ENCODE data around the gene HIGD1B. TPM values are rescaled to one million over a fixed set of nuclear protein-coding genes. Genes with fewer than 3 reads are reported as not detected.
"Not testable (repeated sequence)": the region's sequence is repeated elsewhere in the genome, so short reads cannot be mapped to it uniquely, and the experiment has no call there.

HIGD1B gene
- total RNA-seq, 1 donor from 2014 or later = not detected

DNA sequence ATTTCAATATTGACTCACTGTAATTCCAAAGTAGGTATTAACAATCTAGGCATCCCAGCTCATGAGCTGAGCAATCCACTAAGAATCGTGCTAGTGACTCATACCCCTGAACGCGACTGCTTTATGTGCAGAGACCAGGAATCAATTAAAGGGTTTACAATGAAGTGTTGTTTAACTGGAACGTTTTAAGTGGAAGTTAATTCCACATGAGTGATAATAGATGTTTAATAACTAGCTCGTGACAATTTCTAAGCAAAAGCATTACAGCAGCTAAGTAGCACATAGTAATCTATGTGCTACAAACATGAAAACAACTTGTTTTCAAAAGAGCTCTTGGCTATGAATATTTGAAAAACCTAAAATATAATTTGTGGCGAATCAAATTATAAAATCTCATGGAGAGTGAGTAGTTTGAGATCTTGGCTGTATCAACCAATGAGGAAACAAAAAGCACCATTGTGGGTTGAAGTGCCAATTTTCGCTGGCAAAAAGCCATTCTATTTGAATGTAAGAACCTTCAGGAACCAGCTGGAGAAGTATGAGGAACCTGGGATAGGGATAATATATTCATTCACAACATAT, 27.0 kb upstream of the HIGD1B start:
- no peaks in the 10 kb centered on the region for H3K27me3 Mint-ChIP-seq (ENCODE audit: unreplicated experiment)
- H3K9me3 Mint-ChIP-seq (ENCODE audit: unreplicated experiment) = no peaks in the 10 kb centered on the region
- no peak overlapping the region for H3K4me3 Mint-ChIP-seq (ENCODE audit: unreplicated experiment)
- no peaks in the 10 kb centered on the region for H3K36me3 Mint-ChIP-seq (ENCODE audit: unreplicated experiment)
- H3K27ac Mint-ChIP-seq (ENCODE audit: unreplicated experiment) = peak overlapping the region; percentile 48
- H3K4me1 Mint-ChIP-seq (ENCODE audit: unreplicated experiment) = peaks cover 36% of the 10 kb centered on the region
- DNase-seq (ENCODE audit: extremely low spot score, unreplicated experiment) = no peak
- TF ChIP-seq, protein P1, sequence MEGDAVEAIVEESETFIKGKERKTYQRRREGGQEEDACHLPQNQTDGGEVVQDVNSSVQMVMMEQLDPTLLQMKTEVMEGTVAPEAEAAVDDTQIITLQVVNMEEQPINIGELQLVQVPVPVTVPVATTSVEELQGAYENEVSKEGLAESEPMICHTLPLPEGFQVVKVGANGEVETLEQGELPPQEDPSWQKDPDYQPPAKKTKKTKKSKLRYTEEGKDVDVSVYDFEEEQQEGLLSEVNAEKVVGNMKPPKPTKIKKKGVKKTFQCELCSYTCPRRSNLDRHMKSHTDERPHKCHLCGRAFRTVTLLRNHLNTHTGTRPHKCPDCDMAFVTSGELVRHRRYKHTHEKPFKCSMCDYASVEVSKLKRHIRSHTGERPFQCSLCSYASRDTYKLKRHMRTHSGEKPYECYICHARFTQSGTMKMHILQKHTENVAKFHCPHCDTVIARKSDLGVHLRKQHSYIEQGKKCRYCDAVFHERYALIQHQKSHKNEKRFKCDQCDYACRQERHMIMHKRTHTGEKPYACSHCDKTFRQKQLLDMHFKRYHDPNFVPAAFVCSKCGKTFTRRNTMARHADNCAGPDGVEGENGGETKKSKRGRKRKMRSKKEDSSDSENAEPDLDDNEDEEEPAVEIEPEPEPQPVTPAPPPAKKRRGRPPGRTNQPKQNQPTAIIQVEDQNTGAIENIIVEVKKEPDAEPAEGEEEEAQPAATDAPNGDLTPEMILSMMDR (IDR thresholded peaks at IDR 0.05) = no peak

DNA sequence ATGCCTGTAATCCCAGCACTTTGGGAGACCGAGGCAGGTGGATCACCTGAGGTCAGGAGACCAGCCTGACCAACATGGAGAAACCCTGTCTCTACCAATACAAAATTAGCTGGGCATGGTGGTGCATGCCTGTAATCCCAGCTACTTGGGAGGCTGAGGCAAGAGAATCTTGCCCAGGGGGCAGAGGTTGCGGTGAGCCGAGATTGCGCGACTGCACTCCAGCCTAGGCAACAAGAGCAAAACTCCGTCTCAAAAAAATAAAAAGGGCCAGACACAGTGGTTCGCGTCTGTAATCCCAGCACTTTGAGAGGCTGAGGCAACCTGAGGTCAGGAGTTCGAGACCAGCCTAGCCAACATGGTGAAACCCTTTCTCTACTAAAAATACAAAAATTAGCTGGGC, 22.4 kb upstream of the HIGD1B start:
- H3K4me3 Mint-ChIP-seq (ENCODE audit: unreplicated experiment); H3K27me3 Mint-ChIP-seq (ENCODE audit: unreplicated experiment): not testable (repeated sequence)

DNA sequence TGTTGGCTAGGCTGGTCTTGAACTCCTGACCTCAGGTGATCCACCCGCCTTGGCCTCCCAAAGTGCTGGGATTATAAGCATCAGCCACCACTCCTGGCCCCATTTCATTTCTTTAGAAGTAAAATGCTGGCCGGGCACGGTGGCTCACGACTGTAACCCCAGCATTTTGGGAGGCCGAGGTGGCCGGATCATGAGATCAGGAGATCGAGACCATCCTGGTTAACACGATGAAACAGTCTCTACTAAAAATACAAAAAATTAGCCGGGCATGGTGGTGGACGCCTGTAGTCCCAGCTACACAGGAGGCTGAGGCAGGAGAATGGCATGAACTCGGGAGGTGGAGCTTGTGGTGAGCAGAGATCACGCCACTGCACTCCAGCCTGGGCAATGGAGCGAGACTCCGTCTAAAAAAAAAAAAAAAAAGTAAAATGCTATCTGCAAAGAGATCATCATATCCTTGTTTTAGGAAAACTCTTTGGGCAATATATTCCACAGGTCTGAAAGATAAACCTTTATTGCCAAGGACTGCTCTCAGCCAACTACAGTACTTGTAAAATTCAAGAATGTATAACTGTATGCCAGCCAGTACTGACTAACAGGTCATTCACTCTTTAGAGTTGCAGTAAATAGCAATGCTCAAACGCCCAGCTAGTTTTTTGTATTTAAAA, 21.4 kb upstream of the HIGD1B start:
- H3K9me3 Mint-ChIP-seq (ENCODE audit: unreplicated experiment) = no peaks in the 10 kb centered on the region
- H3K27me3 Mint-ChIP-seq (ENCODE audit: unreplicated experiment) = no peaks in the 10 kb centered on the region
- H3K36me3 Mint-ChIP-seq (ENCODE audit: unreplicated experiment) = no peaks in the 10 kb centered on the region
- H3K4me3 Mint-ChIP-seq (ENCODE audit: unreplicated experiment) = no peak overlapping the region
- no peak for DNase-seq (ENCODE audit: extremely low spot score, unreplicated experiment)
- peaks cover 35% of the 10 kb centered on the region for H3K4me1 Mint-ChIP-seq (ENCODE audit: unreplicated experiment)
- TF ChIP-seq, protein P1 (IDR thresholded peaks at IDR 0.05) = no peak
- no peak overlapping the region for H3K27ac Mint-ChIP-seq (ENCODE audit: unreplicated experiment)

More for the DNA sequence above, 22.4 kb upstream of the HIGD1B start:
- H3K27ac Mint-ChIP-seq (ENCODE audit: unreplicated experiment); DNase-seq (ENCODE audit: extremely low spot score, unreplicated experiment); H3K9me3 Mint-ChIP-seq (ENCODE audit: unreplicated experiment); H3K36me3 Mint-ChIP-seq (ENCODE audit: unreplicated experiment): not testable (repeated sequence)
- peaks cover 41% of the 10 kb centered on the region for H3K4me1 Mint-ChIP-seq (ENCODE audit: unreplicated experiment)

DNA sequence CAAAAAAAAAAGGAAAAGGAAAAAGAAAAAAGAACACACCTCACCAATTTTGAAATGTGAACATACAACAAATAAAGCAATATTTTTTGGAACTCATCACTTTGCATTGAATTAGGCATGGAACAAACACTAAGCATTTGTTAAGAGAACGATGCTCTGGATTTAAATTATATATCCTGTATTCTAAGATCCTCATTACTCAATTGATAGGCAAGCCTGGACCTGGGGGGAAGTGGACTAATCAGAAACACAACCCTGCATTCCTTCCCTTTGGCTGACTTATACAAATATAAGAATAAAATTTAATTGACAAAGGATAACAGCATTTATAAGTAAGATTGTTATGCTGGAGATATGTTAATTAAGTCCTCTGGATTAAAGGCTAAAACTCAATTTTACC, 19.8 kb upstream of the HIGD1B start:
- no peaks in the 10 kb centered on the region for H3K9me3 Mint-ChIP-seq (ENCODE audit: unreplicated experiment)
- DNase-seq (ENCODE audit: extremely low spot score, unreplicated experiment) = no peak
- peaks cover 35% of the 10 kb centered on the region for H3K4me1 Mint-ChIP-seq (ENCODE audit: unreplicated experiment)
- peak overlapping the region; percentile 62 for H3K27ac Mint-ChIP-seq (ENCODE audit: unreplicated experiment)
- no peaks in the 10 kb centered on the region for H3K36me3 Mint-ChIP-seq (ENCODE audit: unreplicated experiment)
- TF ChIP-seq, protein P1 (IDR thresholded peaks at IDR 0.05) = no peak
- H3K4me3 Mint-ChIP-seq (ENCODE audit: unreplicated experiment) = peak overlapping the region; percentile 50
- H3K27me3 Mint-ChIP-seq (ENCODE audit: unreplicated experiment) = no peaks in the 10 kb centered on the region

DNA sequence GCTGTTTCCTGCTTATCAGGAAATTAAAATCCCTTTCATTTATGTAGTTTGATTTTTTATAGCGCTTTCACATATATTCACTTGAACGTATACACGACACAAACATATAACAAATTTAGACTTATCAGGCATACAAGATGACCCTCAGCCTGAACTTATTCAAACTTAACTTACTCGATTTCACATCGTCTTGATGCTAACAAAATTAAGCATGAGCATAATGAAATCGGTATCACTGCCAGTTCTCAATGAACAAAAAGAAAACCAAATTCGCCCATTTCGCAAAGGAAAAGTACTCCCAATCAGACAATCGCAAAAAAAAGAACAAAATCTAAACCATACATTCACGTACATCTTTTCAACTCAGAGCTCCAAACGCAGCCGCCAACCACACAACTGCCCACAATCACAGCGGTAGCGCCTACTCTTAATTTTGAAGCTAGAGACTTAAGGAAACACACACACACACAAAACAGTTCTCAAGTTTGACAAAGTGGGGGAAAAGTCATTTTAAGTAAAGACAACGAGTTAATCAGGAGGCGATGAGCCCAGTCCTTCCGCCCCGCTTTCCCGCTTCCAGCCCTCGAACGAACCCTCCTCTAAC, 18.7 kb upstream of the HIGD1B start:
- no peak for DNase-seq (ENCODE audit: extremely low spot score, unreplicated experiment)
- peak overlapping the region; percentile 96 for H3K4me3 Mint-ChIP-seq (ENCODE audit: unreplicated experiment)
- H3K27ac Mint-ChIP-seq (ENCODE audit: unreplicated experiment) = peak overlapping the region; percentile 91
- no peaks in the 10 kb centered on the region for H3K27me3 Mint-ChIP-seq (ENCODE audit: unreplicated experiment)
- peaks cover 32% of the 10 kb centered on the region for H3K4me1 Mint-ChIP-seq (ENCODE audit: unreplicated experiment)
- TF ChIP-seq, protein P1 (IDR thresholded peaks at IDR 0.05) = no peak
- no peaks in the 10 kb centered on the region for H3K36me3 Mint-ChIP-seq (ENCODE audit: unreplicated experiment)
- no peaks in the 10 kb centered on the region for H3K9me3 Mint-ChIP-seq (ENCODE audit: unreplicated experiment)

Measured in osteocyte (in vitro differentiated cells).